Caco-2 (cell line): ENCODE measurements around the gene AXL. TPM values are rescaled to one million over a fixed set of nuclear protein-coding genes. Genes with fewer than 3 reads are reported as not detected.

Experiments used
- BruUV-seq: library from RNA; stranded (reverse); fragments of 400-500 nt; replicated peaks from 2 replicates; lab custom pipeline; 2021; lab: Mats Ljungman, UMichigan
- CTCF ChIA-PET: fragments of 300-600 bp; sonication (Branson Sonifier 250); formaldehyde crosslinking; loops from one replicate; lab custom pipeline; 2022; ENCODE audit warnings: antibody characterized with exemption; lab: Charles Lee
- POLR2A ChIA-PET: fragments of 300-600 bp; sonication (Branson Sonifier 250); formaldehyde crosslinking; loops from one replicate; lab custom pipeline; 2022; ENCODE audit warnings: antibody characterized with exemption; lab: Charles Lee
- DNase-seq, 2 experiments: peaks; one replicate each; pipeline versions ENCODE4 v3.0.0 to v3.0.0-alpha.2; 2020 to 2022
- H3K27me3 ChIP-seq: replicated peaks from 2 replicates; pipeline ENCODE4 v1.6.0; 2011; ENCODE audit warnings: low read length; ENCODE audit not compliant: control insufficient read depth, insufficient read depth
- H3K36me3 ChIP-seq: 2 replicates; pipeline ENCODE4 v1.5.1; 2011; ENCODE audit warnings: low read length; ENCODE audit not compliant: control insufficient read depth, insufficient read depth
- H3K4me1 ChIP-seq: fragments of 250-450 bp; sonication (Bioruptor Pico); 2 replicates; pipeline ENCODE4 v1.5.1; 2020; ENCODE audit warnings: mild to moderate bottlenecking
- H3K4me3 ChIP-seq: 2 replicates; pipeline ENCODE4 v1.5.1; 2011; ENCODE audit warnings: low read depth, mild to moderate bottlenecking, control low read depth, low read length
- H3K9me3 ChIP-seq: fragments of 250-450 bp; sonication (Bioruptor Pico); 2 replicates; pipeline ENCODE4 v1.5.1; 2020; ENCODE audit warnings: mild to moderate bottlenecking, moderate library complexity
- H3K27ac Mint-ChIP-seq: one replicate; pipeline ENCODE4 v1.8.0; 2022; ENCODE audit warnings: mixed read lengths; ENCODE audit not compliant: unreplicated experiment
- H3K27me3 Mint-ChIP-seq: one replicate; pipeline ENCODE4 v1.8.0; 2022; ENCODE audit warnings: mixed read lengths; ENCODE audit not compliant: insufficient read depth, unreplicated experiment
- H3K36me3 Mint-ChIP-seq: one replicate; pipeline ENCODE4 v1.8.0; 2022; ENCODE audit warnings: mild to moderate bottlenecking, mixed read lengths; ENCODE audit not compliant: insufficient read depth, unreplicated experiment
- H3K4me1 Mint-ChIP-seq: one replicate; pipeline ENCODE4 v1.8.0; 2022; ENCODE audit warnings: low read depth, mixed read lengths; ENCODE audit not compliant: unreplicated experiment
- H3K4me3 Mint-ChIP-seq: one replicate; pipeline ENCODE4 v1.8.0; 2022; ENCODE audit warnings: mild to moderate bottlenecking, moderate library complexity, mixed read lengths; ENCODE audit not compliant: unreplicated experiment
- H3K9me3 Mint-ChIP-seq: one replicate; pipeline ENCODE4 v1.8.0; 2022; ENCODE audit warnings: mixed read lengths; ENCODE audit not compliant: unreplicated experiment
- intact Hi-C: fragments of 100-400 bp; cut with micrococcal nuclease; formaldehyde crosslinking; loops from one replicate; pipeline ENCODE4 v1.10.0; 2022; ENCODE audit not compliant: unreplicated experiment
- total RNA-seq: library from RNA; stranded (reverse); gene quantifications from 2 replicates; pipeline ENCODE4 v1.2.3, GENCODE V29; 2022
- TF ChIP-seq, protein P1 (sequence below), 2 experiments: fragments of 200-600 bp in 1 of 2; IDR thresholded peaks; 1 replicate in 1 of 2; 2 replicates in 1 of 2; pipeline versions ENCODE4 v1.5.1 to v1.8.0; 2011 to 2022; ENCODE audit warnings: antibody characterized with exemption in 1 of 2, control low read depth in 1 of 2, inconsistent platforms in 1 of 2, low read depth in 1 of 2, low read length in 1 of 2, mild to moderate bottlenecking in 1 of 2, moderate library complexity in 1 of 2; ENCODE audit not compliant: insufficient read depth in 1 of 2, severe bottlenecking in 1 of 2, unreplicated experiment in 1 of 2

Gene AXL
- total RNA-seq, 1 experiment from 2014 or later: 1.2 TPM

DNA sequence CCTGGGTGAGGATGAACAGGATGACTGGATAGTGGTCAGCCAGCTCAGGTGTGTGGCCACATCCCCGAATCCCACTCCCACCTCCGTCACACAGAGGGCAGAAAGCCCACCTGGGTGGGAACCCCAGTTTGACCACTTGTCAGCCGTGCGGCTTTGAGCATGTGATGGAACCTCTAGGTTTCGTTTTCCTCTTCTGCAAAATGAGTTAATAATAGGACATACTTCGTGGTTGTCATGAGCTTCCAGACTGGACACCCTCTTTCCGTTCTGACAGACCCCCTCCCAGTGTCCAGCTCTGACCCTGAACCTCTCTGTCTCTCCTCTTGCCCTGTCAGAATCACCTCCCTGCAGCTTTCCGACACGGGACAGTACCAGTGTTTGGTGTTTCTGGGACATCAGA lies 1.8 kb downstream of the AXL start:
- Mint-ChIP-seq H3K9me3 (no peaks in the 10 kb centered on the region), H3K27ac (no peak overlapping the region), H3K4me1 (peaks cover 44% of the 10 kb centered on the region), H3K27me3 (no peaks in the 10 kb centered on the region), H3K36me3 (no peaks in the 10 kb centered on the region), H3K4me3 (no peak overlapping the region)
- no peaks in the 10 kb centered on the region for H3K9me3 ChIP-seq
- TF ChIP-seq, protein P1, sequence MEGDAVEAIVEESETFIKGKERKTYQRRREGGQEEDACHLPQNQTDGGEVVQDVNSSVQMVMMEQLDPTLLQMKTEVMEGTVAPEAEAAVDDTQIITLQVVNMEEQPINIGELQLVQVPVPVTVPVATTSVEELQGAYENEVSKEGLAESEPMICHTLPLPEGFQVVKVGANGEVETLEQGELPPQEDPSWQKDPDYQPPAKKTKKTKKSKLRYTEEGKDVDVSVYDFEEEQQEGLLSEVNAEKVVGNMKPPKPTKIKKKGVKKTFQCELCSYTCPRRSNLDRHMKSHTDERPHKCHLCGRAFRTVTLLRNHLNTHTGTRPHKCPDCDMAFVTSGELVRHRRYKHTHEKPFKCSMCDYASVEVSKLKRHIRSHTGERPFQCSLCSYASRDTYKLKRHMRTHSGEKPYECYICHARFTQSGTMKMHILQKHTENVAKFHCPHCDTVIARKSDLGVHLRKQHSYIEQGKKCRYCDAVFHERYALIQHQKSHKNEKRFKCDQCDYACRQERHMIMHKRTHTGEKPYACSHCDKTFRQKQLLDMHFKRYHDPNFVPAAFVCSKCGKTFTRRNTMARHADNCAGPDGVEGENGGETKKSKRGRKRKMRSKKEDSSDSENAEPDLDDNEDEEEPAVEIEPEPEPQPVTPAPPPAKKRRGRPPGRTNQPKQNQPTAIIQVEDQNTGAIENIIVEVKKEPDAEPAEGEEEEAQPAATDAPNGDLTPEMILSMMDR (IDR thresholded peaks at IDR 0.05; ENCODE audit: insufficient read depth in 1 of 2, low read depth in 1 of 2, low read length in 1 of 2, severe bottlenecking in 1 of 2, unreplicated experiment in 1 of 2): no peak
- no peak for DNase-seq
- peaks cover 18% of the 10 kb centered on the region; the same call in 1 of the 2 replicates for H3K4me1 ChIP-seq
- BruUV-seq: no TSS peak
- POLR2A ChIA-PET: no interaction called here
- CTCF ChIA-PET: interaction anchor here (0.5 to 1.4 kb wide), 4 partner anchors 17 to 106 kb away, joined by 4 to 5 read pairs (median 4); partner anchors contain the start of gene CYP2F1
- no peak overlapping the region for H3K4me3 ChIP-seq
- H3K36me3 ChIP-seq: no peaks in the 10 kb centered on the region
- no peaks in the 10 kb centered on the region for H3K27me3 ChIP-seq
- intact Hi-C loops: no loop called here

DNA sequence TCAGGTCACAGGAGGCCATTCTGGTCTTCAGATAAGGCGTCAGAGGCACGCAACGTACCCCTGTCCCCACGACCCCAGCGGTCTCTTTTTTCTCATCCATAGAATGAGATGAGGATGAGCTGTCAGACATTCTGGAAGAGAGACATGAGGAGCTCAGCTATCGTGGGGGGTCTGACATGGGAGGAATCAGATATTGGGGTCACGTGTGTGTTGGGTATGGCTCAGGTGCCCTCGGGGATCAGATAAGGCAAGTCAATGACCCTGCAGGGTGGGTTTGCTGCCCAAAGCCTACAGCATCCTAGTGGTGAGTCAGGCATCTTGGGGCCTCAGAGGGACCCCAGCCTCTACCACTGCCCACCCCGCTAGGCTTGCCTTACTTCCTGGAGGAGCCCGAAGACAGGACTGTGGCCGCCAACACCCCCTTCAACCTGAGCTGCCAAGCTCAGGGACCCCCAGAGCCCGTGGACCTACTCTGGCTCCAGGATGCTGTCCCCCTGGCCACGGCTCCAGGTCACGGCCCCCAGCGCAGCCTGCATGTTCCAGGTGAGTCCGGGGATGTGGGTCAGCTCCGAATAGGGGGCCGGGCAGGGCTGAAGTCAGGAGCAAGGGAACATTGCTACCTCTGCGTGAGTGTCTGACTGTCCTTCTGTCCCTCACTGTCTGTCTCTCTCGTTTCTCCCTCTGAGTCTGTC lies 2.6 kb downstream of the AXL start:
- Histone ChIP-seq H3K4me1 (peaks cover 19% of the 10 kb centered on the region; the same call in 1 of the 2 replicates), H3K9me3 (no peaks in the 10 kb centered on the region), H3K27me3 (no peaks in the 10 kb centered on the region), H3K4me3 (no peak overlapping the region), H3K36me3 (no peaks in the 10 kb centered on the region)
- no peaks in the 10 kb centered on the region for H3K27me3 Mint-ChIP-seq
- intact Hi-C loops: no loop called here
- no peak overlapping the region for H3K27ac Mint-ChIP-seq
- no peak overlapping the region for H3K4me3 Mint-ChIP-seq
- BruUV-seq: no TSS peak
- TF ChIP-seq, protein P1 (IDR thresholded peaks at IDR 0.05; ENCODE audit: insufficient read depth in 1 of 2, low read depth in 1 of 2, low read length in 1 of 2, severe bottlenecking in 1 of 2, unreplicated experiment in 1 of 2): no peak
- DNase-seq: no peak
- ChIA-PET POLR2A (no interaction called here), CTCF (interaction anchor here (0.5 to 1.4 kb wide), 2 partner anchors 34 to 41 kb away, joined by 3 to 5 read pairs; no protein-coding TSS in a partner anchor)
- H3K36me3 Mint-ChIP-seq: no peaks in the 10 kb centered on the region
- H3K9me3 Mint-ChIP-seq: no peaks in the 10 kb centered on the region
- H3K4me1 Mint-ChIP-seq: peaks cover 42% of the 10 kb centered on the region

DNA sequence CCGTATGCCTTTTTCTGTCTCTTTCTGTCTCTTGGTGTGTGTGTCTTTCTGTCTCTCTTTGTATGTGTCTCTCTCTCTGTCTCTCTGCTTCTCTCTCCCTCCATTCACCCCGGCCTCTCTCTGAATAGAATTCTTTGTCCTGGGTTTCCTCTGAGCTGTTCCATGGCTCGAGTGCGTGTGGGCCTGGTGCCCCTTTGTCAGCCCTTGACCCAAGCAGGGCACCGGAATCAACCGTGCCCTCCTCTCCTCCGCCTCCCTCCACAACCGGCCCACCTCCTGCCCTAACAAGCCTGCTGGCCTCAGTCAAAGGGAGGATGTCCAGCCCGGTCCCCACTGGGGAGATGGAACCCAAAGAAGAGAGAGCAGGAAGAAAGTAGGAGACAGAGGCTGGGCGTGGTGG lies 3.2 kb downstream of the AXL start:
- ChIA-PET CTCF (no interaction called here), POLR2A (no interaction called here)
- Mint-ChIP-seq H3K27ac (no peak overlapping the region), H3K9me3 (no peaks in the 10 kb centered on the region), H3K4me3 (no peak overlapping the region), H3K27me3 (no peaks in the 10 kb centered on the region), H3K4me1 (peaks cover 40% of the 10 kb centered on the region), H3K36me3 (no peaks in the 10 kb centered on the region)
- Histone ChIP-seq H3K36me3 (no peaks in the 10 kb centered on the region), H3K27me3 (no peaks in the 10 kb centered on the region), H3K4me3 (no peak overlapping the region), H3K4me1 (peaks cover 19% of the 10 kb centered on the region; the same call in 1 of the 2 replicates), H3K9me3 (no peaks in the 10 kb centered on the region)
- TF ChIP-seq, protein P1 (IDR thresholded peaks at IDR 0.05; ENCODE audit: insufficient read depth in 1 of 2, low read depth in 1 of 2, low read length in 1 of 2, severe bottlenecking in 1 of 2, unreplicated experiment in 1 of 2): no peak
- DNase-seq: no peak
- no TSS peak for BruUV-seq
- intact Hi-C loops: no loop called here
